ENCODE data around the gene AUNIP. TPM values are rescaled to one million over a fixed set of nuclear protein-coding genes. Genes with fewer than 3 reads are reported as not detected.

Gene AUNIP
- total RNA-seq, 1 experiment from 2014 or later = 22.2 TPM

GRCh38 chr1:25819491-25820246, 39.6 kb downstream of the AUNIP start, which contains the start of gene MTFR1L:
Gene MTFR1L (plus strand): TSS chr1:25819954. CDS start chr1:25823105, 3,151 bp downstream.
- H3K23me2 ChIP-seq (ENCODE audit: insufficient read length, low read depth, low read length, poor library complexity, severe bottlenecking) = peaks cover 11% of the 10 kb centered on the region
- no CpG with 5 or more reads among the region's 64 CpGs for WGBS (ENCODE audit: extremely low coverage, insufficient read length, low lambda C conversion rate)

More at GRCh38 chr1:25819491-25820246, 39.6 kb downstream of the AUNIP start, which contains the start of gene MTFR1L:
- Mint-ChIP-seq H3K9me3 (no peaks in the 10 kb centered on the region), H3K4me1 (peaks cover 32% of the 10 kb centered on the region in 2 experiments), H3K36me3 (ENCODE audit: insufficient read depth in 1 of 3, low read depth in 3 of 3) (peaks cover 4 to 19% (median 11%) of the 10 kb centered on the region in 3 experiments; a peak in 6 of 7 replicates), H3K27ac (peak within 1 kb of the TSS; percentile 81 to 96 (median 96)), H3K4me3 (peak within 1 kb of the TSS; percentile 95 to 97), H3K27me3 (ENCODE audit: low read depth) (peaks cover 15% of the 10 kb centered on the region)
- Histone ChIP-seq H4K8ac (replicated peaks; ENCODE audit: insufficient read length, low read depth, low read length) (no peak within 1 kb of the TSS), H3K9me3 (ENCODE audit: control insufficient read depth, low read depth, low read length) (no peaks in the 10 kb centered on the region), H4K5ac (ENCODE audit: insufficient read length, low read depth, low read length) (no peak within 1 kb of the TSS), H2BK5ac (ENCODE audit: insufficient read length, low read length) (no peak within 1 kb of the TSS), H3K23ac (ENCODE audit: insufficient read length, low read depth, low read length) (no peak within 1 kb of the TSS), H4K20me1 (ENCODE audit: control insufficient read depth, insufficient read depth, insufficient read length) (peaks cover 3% of the 10 kb centered on the region), H3T11ph (ENCODE audit: low read length) (no peak within 1 kb of the TSS), H3K27me3 (ENCODE audit: insufficient read depth, low read length) (no peaks in the 10 kb centered on the region), H3K18ac (ENCODE audit: insufficient read length, low read depth, low read length) (peak within 1 kb of the TSS; percentile 81), H3K79me2 (ENCODE audit: insufficient read depth, low read length) (no peaks in the 10 kb centered on the region; the same call in 1 of the 2 replicates), H3K27ac (ENCODE audit: insufficient read length, low read depth, low read length) (no peak within 1 kb of the TSS), H2BK12ac (ENCODE audit: insufficient read length, low read depth, low read length) (no peak within 1 kb of the TSS), H3K4me1 (ENCODE audit: insufficient read depth, low read length) (peaks cover 4% of the 10 kb centered on the region; the same call in 1 of the 2 replicates), H3K79me1 (ENCODE audit: insufficient read depth, low read depth, low read length, poor library complexity, severe bottlenecking) (no peaks in the 10 kb centered on the region), H3K56ac (ENCODE audit: insufficient read length, low read depth, low read length) (no peak within 1 kb of the TSS), H2AFZ (ENCODE audit: low read length) (no peak within 1 kb of the TSS), H2BK120ac (ENCODE audit: low read depth, low read length, poor library complexity, severe bottlenecking) (no peak within 1 kb of the TSS), H3K14ac (ENCODE audit: insufficient read depth, low read length) (no peak within 1 kb of the TSS; the same call in 1 of the 2 replicates), H4K91ac (ENCODE audit: insufficient read length, low read depth, low read length) (no peak within 1 kb of the TSS), H3K9ac (ENCODE audit: extremely low read depth, insufficient read length, low read length) (peak within 1 kb of the TSS; percentile 63), H3K4ac (ENCODE audit: low read depth, low read length) (no peak within 1 kb of the TSS), H3K4me2 (ENCODE audit: insufficient read depth, insufficient read length, low read length) (peak within 1 kb of the TSS; percentile 69), H2AK5ac (ENCODE audit: insufficient read length, low read length) (no peak within 1 kb of the TSS), H2BK15ac (ENCODE audit: low read depth, low read length) (no peak within 1 kb of the TSS), H2BK20ac (ENCODE audit: low read depth, low read length, poor library complexity, severe bottlenecking) (no peak within 1 kb of the TSS)
- no peak for TF ChIP-seq CTCF (conservative IDR thresholded peaks at IDR 0.05)
- DNase-seq = peak; percentile 91

Data from H9 (cell line).